Measurements from ENCODE around the gene KCNJ6.
"Not testable (repeated sequence)": the region's sequence is repeated elsewhere in the genome, so short reads cannot be mapped to it uniquely, and the experiment has no call there.

The KCNJ6 gene

GRCh38 chr21:37742115-37742514 is 174.1 kb downstream of the KCNJ6 start:
- no peak for DNase-seq (ENCODE audit: low read depth in 1 of 2, low spot score in 1 of 2)

GRCh38 chr21:37737996-37738395 is 178.3 kb downstream of the KCNJ6 start:
- no peak for DNase-seq (ENCODE audit: low read depth in 1 of 2, low spot score in 1 of 2)

GRCh38 chr21:37737507-37737906 is 178.8 kb downstream of the KCNJ6 start:
- DNase-seq (ENCODE audit: low read depth in 1 of 2, low spot score in 1 of 2): no peak

DNA sequence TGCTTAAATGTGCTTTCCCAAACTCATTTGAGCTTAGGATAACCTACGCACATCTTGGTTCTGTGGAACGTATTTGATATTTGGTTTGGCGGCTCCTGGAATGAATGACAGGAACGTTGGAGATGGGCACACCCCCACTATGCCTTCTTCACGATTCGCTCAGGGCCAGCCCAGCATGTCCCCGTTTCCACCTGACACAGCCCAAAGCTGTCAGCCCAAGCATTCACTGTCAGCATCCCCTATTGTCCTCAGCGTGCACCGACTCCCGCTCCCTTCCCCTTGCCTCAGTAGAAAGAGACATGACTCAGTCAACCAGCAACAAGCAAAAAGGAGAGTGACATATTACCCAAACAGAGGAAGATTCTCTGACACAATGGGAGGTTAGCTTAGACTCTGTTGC is 181.4 kb downstream of the KCNJ6 start:
- DNase-seq (ENCODE audit: low read depth in 1 of 2, low spot score in 1 of 2): no peak

DNA sequence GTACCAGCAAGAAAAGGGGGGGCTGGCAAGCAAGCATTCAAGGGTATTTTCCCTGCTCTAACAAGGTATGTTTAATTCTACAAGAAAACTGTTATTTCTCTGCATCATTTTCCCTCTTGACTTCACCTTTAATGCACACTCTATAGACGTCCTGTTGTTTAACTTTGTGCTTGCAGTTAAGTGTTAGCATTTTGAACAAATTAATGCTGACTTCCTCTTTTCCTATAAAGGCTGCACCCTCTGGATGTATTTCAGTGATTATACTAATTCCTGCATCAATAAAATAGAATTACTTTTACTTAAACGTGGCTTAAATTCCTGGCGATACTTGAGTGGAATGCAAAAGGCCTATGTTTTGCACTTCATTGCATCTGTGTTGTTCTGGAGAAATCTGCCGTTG is 183.3 kb downstream of the KCNJ6 start:
- DNase-seq (ENCODE audit: low read depth in 1 of 2, low spot score in 1 of 2): no peak

- DNase-seq (ENCODE audit: low read depth in 1 of 2, low spot score in 1 of 2): no peak
Observed at GRCh38 chr21:37724201-37724600, 192.1 kb downstream of the KCNJ6 start.

- DNase-seq (ENCODE audit: low read depth in 1 of 2, low spot score in 1 of 2): no peak
Observed at GRCh38 chr21:37717534-37717933, 198.7 kb downstream of the KCNJ6 start.

- not testable (repeated sequence) for DNase-seq (ENCODE audit: low read depth in 1 of 2, low spot score in 1 of 2)
Observed at GRCh38 chr21:37712569-37712934, 203.7 kb downstream of the KCNJ6 start.

GRCh38 chr21:37711836-37712568 is 204.3 kb downstream of the KCNJ6 start:
- DNase-seq (ENCODE audit: low read depth in 1 of 2, low spot score in 1 of 2): peak; percentile 2 to 20

- no peak for DNase-seq (ENCODE audit: low read depth in 1 of 2, low spot score in 1 of 2)
Observed at GRCh38 chr21:37711286-37711829, 204.9 kb downstream of the KCNJ6 start.

GRCh38 chr21:37710546-37711285 is 205.5 kb downstream of the KCNJ6 start:
- DNase-seq (ENCODE audit: low read depth in 1 of 2, low spot score in 1 of 2): no peak

DNA sequence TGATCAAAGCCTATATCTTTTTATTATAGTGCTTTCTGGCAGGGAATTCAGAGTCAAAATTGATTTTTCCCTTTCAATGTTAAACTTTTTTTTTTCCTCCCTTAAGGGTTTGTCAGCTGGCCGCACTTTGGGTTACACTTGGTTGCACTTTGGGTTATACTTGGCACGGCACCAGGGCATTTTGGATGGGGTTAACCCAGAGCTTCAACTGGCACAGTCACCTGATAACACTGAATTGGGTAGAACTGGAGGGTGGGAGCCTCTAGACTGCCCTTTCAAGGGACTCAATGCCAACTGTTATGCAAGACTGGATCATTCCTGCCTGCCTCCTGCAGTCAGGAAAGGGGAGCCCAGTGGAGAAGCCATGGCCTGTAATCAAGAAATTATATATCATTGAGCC is 211.5 kb downstream of the KCNJ6 start:
- no peak for DNase-seq (ENCODE audit: low read depth in 1 of 2, low spot score in 1 of 2)

- DNase-seq (ENCODE audit: low read depth in 1 of 2, low spot score in 1 of 2): no peak
Observed at GRCh38 chr21:37702241-37702640, 214.0 kb downstream of the KCNJ6 start.

DNA sequence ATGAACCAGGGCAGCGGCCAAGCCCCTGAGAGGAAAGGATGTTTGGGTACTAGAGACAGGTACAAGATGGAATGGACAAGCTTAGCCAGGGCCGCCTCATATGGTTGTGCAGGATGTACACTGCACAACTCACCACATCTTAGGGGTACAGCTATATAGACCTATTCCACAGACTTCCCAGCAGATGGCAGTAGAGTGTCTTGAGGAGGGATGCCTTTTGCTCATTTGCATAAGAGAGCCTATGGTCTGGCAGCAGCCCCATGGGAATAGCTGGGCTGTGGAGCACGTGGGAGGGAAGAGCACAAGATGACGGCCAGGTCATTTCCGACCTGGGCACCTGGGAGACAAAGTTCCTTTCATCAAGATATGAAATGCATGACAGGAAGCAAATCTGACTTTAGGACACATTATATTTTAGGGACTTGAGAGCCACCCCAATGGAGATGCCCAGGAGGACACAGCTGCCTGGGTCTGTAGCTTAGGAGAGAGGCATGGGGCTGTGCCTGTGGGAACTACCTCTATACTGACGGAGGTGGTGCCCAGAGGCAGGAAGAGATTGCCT is 215.5 kb downstream of the KCNJ6 start:
- peak in 1 of 2 donors; percentile 8 for DNase-seq (ENCODE audit: low read depth in 1 of 2, low spot score in 1 of 2)

DNA sequence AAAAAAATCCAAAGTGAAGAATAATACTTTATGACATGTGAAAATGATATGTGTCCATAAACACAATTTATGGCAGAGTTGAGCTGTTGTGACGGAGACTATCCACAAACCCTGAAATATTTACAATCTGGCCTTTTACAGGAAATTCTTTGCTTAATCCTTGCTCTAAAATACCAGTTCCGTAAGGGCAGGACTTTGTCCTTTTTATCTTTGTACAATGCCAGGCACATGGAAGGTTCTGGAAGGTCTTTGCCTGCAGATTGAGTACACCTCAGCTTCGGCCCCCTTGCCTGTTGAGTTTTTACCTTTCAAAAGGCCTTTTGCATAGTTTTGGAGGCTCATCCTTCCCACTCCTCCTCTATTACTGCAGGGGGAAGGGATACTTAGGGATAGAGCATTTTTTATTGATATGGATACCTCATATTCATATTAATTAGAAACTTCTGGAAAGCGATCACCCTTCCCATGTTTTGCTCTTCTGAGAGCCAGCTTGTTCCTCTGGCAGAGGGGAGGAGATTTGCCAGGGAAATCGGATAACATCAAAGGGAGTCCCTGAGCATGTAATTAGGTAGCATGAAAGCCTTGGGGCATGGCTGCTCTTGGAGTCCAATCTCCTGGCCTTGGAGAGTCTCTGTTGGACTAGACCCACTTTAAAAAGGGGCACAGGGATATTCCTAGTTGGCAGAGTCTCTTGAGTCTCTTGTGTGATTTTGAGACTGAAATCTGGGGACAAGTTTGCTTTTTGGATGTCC is 217.1 kb downstream of the KCNJ6 start:
- DNase-seq (ENCODE audit: low read depth in 1 of 2, low spot score in 1 of 2): no peak

DNA sequence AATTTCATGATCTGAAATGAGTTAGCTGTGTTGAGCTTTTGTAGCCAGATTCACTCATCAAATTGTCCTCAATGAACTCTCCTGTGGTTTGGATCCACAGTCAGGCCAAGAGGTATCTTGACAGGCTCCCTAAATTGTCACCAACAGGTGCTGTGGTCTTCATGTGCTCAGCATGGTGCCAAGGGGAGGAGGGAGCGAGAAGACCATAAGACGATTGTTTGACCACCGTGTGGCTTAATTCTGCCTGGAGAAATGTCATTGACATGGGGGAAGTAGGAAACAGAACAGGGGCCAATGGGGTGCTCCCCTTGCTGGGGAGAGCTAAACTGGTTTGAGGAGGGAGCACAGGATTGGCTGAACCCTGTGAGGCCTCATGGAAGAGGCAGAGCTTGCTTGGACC is 219.3 kb downstream of the KCNJ6 start:
- DNase-seq (ENCODE audit: low read depth in 1 of 2, low spot score in 1 of 2): no peak

- DNase-seq (ENCODE audit: low read depth in 1 of 2, low spot score in 1 of 2): no peak
Observed at GRCh38 chr21:37695111-37695510, 221.1 kb downstream of the KCNJ6 start.

DNA sequence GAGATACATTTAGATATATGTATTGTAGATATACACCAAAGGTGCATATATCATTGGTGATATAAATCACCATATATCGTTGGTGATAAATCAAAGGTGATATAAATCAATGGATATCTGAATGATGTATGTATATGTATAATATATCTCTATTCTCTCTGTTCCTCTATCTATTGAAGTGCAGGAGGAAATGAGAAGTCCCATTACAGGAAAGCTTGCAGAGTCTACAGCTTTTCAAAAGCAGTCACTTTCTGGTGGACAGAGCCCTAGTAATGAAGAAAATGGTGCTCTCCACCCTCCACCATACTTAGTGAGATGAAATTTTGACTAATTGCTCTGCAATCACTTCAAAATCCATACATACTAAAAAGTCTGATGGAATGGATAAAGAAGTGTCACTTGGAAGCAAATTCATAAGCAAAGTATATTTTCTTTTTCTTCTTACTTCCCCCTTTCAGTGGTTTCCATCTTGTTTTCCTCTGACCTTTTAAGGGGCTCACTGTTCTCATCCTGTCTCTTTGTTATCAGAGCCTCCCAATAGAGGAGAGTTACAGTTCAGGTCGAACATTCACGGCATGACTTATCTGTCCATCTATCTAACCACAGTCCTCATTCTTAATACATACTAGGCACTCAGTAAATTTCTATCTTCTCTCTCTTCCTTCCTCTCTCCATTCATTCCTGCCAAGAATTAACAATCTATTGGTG is 227.2 kb downstream of the KCNJ6 start:
- DNase-seq (ENCODE audit: low read depth in 1 of 2, low spot score in 1 of 2): no peak

DNA sequence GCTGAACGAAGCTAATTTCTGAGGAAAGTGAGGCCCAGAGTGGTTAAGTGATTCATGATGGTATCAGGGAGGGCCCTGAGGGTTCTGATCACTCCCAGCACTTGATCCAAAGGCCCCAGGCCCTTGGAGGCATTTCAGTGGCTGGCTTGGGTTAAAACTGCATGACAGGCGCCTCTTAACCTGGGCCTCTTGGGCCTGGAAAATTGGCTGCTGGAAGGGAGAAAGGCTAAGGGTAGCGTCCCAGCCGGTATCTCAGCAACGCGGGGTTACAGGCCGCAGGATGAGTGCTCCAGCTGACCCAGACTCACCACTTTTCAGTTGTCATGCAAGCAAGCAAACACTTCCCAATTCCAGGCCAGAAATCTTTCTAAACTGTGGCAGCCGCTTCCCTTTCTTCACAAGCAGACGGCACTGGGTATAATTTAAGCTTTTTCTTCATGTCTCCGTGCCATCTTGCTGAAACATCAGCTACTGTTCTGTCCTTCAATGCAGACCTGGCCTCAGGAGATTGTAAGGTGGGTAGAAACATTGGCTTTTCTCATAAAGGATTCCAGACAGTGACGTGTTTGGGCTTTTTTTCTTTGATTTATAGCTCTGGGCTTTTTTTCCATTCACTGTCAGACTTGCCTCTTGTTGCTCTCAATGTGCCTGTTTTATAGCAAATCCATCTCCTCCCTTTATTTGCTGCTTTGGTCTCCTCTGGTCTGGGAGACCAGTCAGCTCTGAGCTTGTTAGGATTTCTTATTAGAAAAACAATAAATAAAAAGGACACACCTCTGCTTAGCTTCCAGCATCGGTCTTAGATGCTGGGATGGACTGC is 229.1 kb downstream of the KCNJ6 start:
- DNase-seq (ENCODE audit: low read depth in 1 of 2, low spot score in 1 of 2): no peak

GRCh38 chr21:37684547-37684946 is 231.7 kb downstream of the KCNJ6 start:
- DNase-seq (ENCODE audit: low read depth in 1 of 2, low spot score in 1 of 2): no peak
